Motor neuron (in vitro differentiated cells): Measurements from ENCODE around the gene DCBLD2. TPM values are rescaled to one million over a fixed set of nuclear protein-coding genes. Genes with fewer than 3 reads are reported as not detected.
A peak's percentile ranks its signal among the peaks of the same experiment; 100 is the strongest.

Experiments used
- ATAC-seq, 8 experiments: fragments of 200-7000 bp; cut with Tn5 transposase; replicated peaks in 6 of 8; 2 replicates each; pipeline ENCODE4 v1.8.0; 2021; ENCODE audit warnings: mild to moderate bottlenecking in 8 of 8, moderate library complexity in 8 of 8
- H3K27ac ChIP-seq, 2 donors: fragments of 250-450 bp; sonication (Bioruptor Pico); 2 replicates each; pipeline ENCODE4 v1.9.0; 2021; ENCODE audit warnings: antibody characterized with exemption in 2 of 2, mild to moderate bottlenecking in 2 of 2, moderate library complexity in 1 of 2
- H3K4me1 ChIP-seq, 2 donors: fragments of 250-450 bp; sonication (Bioruptor Pico); replicated peaks in 1 of 2; 2 replicates each; pipeline ENCODE4 v1.6.1; 2021; ENCODE audit warnings: antibody characterized with exemption in 2 of 2, mild to moderate bottlenecking in 2 of 2, moderate library complexity in 1 of 2
- H3K4me3 ChIP-seq, 5 donors: fragments of 250-450 bp; sonication (Bioruptor Pico); 2 replicates each; pipeline ENCODE4 v1.9.0; 2021; ENCODE audit warnings: antibody characterized with exemption in 5 of 5, mild to moderate bottlenecking in 5 of 5, moderate library complexity in 4 of 5
- WGBS, 10 experiments: fragments of 450-650 bp; shearing (Covaris generic); methylation state at CpG; one replicate each; pipeline ENCODE4 v1.0.0; 2022; 5-methylcytosine and 5-hydroxymethylcytosine counted together
- in situ Hi-C, 9 experiments: fragments of 400-800 bp; cut with MboI; loops; one replicate each; pipeline ENCODE4 v1.15.0; 2021; ENCODE audit warnings: low sequenced_read_pairs in 9 of 9, low pct_unique_long_range_greater_than_20kb in 2 of 9; ENCODE audit not compliant: unreplicated experiment in 9 of 9
- total RNA-seq, 8 experiments: library from RNA; unstranded; fragments of 300-600 nt; gene quantifications; 2 replicates each; pipeline versions ENCODE4 v1.2.3 to v1.2.4, GENCODE V29; 2022

Gene DCBLD2
- total RNA-seq, 8 experiments from 2014 or later = 12.2 to 79.8 (median 44.9) TPM

GRCh38 chr3:98814817-98815420 lies 86.6 kb downstream of the DCBLD2 start:
- H3K4me3 ChIP-seq = no peak overlapping the region
- in situ Hi-C loops = loop anchor here (5.0 to 25.0 kb wide), 11 partner anchors 172 to 947 kb away; partner anchors contain the start of genes GABRR3 (in 2 of the 9) and CPOX (in 1 of the 9)
- H3K27ac ChIP-seq = no peak overlapping the region
- 70 to 100% (median 91%) methylated on average over 2 to 5 of the region's 5 CpGs for WGBS, 10 experiments
- H3K4me1 ChIP-seq = no peaks in the 10 kb centered on the region
- ATAC-seq = peak in 4 of 8 experiments; percentile 36 to 69 (median 56)

DNA sequence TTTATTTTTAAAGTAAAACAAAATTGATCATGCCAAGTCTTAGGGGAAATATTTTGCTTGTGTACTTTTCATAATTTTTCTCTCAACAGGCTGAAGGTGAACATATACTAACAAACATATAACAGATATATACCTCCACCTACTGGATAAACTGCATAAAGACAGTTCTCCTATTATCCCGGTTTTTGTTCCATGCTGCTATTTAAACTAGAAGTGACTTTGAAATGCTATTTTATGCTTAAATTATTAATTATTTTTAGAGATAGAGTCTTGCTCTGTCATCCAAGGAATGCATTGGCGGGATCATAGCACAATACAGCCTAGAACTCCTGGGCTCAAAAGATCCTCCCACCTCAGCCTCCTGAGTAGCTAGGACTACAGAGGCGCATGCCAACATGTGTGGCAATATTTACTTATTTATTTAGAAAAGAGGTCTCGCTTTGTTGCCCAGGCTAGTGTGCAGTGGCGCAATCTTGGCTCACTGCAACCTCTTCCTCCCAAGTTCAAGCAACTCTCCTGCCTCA lies 88.6 kb downstream of the DCBLD2 start:
- Histone ChIP-seq H3K4me3 (no peak overlapping the region), H3K4me1 (no peaks in the 10 kb centered on the region), H3K27ac (no peak overlapping the region)
- in situ Hi-C loops = loop anchor here in 8 of 9 experiments (5.0 to 25.0 kb wide), 10 partner anchors 174 to 949 kb away; partner anchors contain the start of genes GABRR3 (in 2 of the 8) and CPOX (in 1 of the 8)
- 0 to 73% (median 44%) methylated on average over 1 to 5 of the region's 5 CpGs; no CpG with 5 or more reads in 2 of the 10 experiments for WGBS, 10 experiments
- ATAC-seq = peak in 4 of 8 experiments; percentile 37 to 68 (median 44)

GRCh38 chr3:98811048-98811447 lies 90.4 kb downstream of the DCBLD2 start:
- no peaks in the 10 kb centered on the region for H3K4me1 ChIP-seq
- in situ Hi-C loops = loop anchor here in 8 of 9 experiments (5.0 to 25.0 kb wide), 10 partner anchors 176 to 951 kb away; partner anchors contain the start of genes GABRR3 (in 2 of the 8) and CPOX (in 1 of the 8)
- H3K4me3 ChIP-seq = no peak overlapping the region
- no peak overlapping the region for H3K27ac ChIP-seq
- 80 to 100% (median 92%) methylated on average over 2 to 6 of the region's 6 CpGs; no CpG with 5 or more reads in 1 of the 10 experiments for WGBS, 10 experiments
- no peak for ATAC-seq

GRCh38 chr3:98809557-98809956 lies 91.9 kb downstream of the DCBLD2 start:
- 50 to 100% (median 86%) methylated on average over 1 to 3 of the region's 3 CpGs; no CpG with 5 or more reads in 2 of the 10 experiments for WGBS, 10 experiments
- ATAC-seq = no peak
- in situ Hi-C loops = loop anchor here in 5 of 9 experiments (25.0 kb wide), 5 partner anchors 178 to 953 kb away; partner anchors contain the start of genes CPOX (in 1 of the 5) and GABRR3 (in 1 of the 5)
- Histone ChIP-seq H3K27ac (no peak overlapping the region), H3K4me1 (no peaks in the 10 kb centered on the region), H3K4me3 (no peak overlapping the region)

DNA sequence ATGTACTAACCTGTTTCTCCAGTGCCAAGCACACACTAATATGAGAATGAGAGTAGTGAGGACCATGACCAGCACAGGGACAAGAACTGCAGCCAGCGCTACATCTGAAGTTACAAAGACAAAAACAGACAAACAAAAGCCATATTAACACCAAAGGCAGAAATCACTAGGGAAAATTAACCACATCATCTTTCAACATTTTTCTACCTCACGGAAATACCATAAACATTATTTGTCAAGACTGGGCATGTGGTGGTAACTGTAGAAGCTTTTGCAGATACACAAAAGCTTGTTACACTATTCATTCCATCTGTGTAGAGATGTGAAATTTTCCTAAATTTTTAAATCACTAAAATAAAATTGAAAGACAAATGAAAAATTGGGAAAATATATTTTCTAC lies 93.4 kb downstream of the DCBLD2 start:
- H3K4me1 ChIP-seq = no peaks in the 10 kb centered on the region
- H3K4me3 ChIP-seq = no peak overlapping the region
- 93 to 100% (median 100%) methylated on average over 1 to 2 of the region's 2 CpGs; no CpG with 5 or more reads in 2 of the 10 experiments for WGBS, 10 experiments
- in situ Hi-C loops = loop anchor here in 5 of 9 experiments (25.0 kb wide), 5 partner anchors 179 to 954 kb away; partner anchors contain the start of genes CPOX (in 1 of the 5) and GABRR3 (in 1 of the 5)
- ATAC-seq = no peak
- H3K27ac ChIP-seq = no peak overlapping the region

DNA sequence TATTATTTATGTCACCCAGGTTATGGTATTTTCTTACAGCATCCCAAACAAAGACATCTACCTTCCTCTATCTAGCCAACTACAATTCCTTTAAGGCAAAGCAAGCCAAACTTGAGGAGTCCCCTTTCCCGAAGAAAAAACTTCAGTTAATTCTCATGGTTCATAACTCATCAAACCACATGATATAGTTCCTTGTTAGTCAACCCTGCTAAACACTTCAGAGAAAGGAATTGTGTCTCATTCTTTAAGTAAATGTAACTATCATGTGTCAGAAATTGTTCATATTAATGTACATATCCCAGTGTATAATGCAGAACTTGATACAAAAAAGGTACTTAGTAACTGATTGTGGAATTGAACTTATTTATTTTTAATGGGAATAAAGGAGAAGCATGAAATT lies 93.9 kb downstream of the DCBLD2 start:
- in situ Hi-C loops = loop anchor here in 5 of 9 experiments (25.0 kb wide), 5 partner anchors 180 to 955 kb away; partner anchors contain the start of genes CPOX (in 1 of the 5) and GABRR3 (in 1 of the 5)
- no peak overlapping the region for H3K27ac ChIP-seq
- ATAC-seq = no peak
- WGBS, 10 experiments = 86 to 100% (median 100%) methylated on average over 1 of the region's 1 CpG; no CpG with 5 or more reads in 6 of the 10 experiments
- H3K4me3 ChIP-seq = no peak overlapping the region
- no peaks in the 10 kb centered on the region for H3K4me1 ChIP-seq

- 80 to 100% (median 97%) methylated on average over 1 to 4 of the region's 4 CpGs; no CpG with 5 or more reads in 4 of the 10 experiments for WGBS, 10 experiments
- Histone ChIP-seq H3K4me3 (no peak overlapping the region), H3K4me1 (no peaks in the 10 kb centered on the region), H3K27ac (no peak overlapping the region)
- ATAC-seq = no peak
- in situ Hi-C loops = loop anchor here in 5 of 9 experiments (25.0 kb wide), 5 partner anchors 180 to 955 kb away; partner anchors contain the start of genes CPOX (in 1 of the 5) and GABRR3 (in 1 of the 5)
Observed at GRCh38 chr3:98807011-98807410, 94.5 kb downstream of the DCBLD2 start.

DNA sequence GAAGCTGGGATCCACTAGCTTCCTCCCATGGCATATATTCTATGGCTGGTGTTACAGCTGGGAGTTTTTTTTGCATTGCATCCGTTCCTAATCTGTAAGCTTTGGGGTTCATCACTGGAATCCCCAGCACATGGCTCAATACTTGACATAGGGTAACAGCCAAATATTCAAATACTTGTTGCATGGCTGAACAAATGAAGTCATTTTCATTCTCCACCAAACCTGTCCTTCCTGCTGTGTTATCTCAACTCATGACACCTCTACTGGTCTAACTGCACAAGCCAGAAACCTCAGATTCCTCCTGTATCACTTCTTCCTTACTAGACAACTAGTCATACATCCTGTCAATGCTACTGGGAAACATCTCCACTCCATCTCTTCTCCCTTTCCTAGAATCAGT lies 95.0 kb downstream of the DCBLD2 start:
- Histone ChIP-seq H3K4me1 (no peaks in the 10 kb centered on the region), H3K4me3 (no peak overlapping the region), H3K27ac (no peak overlapping the region)
- 33 to 100% (median 100%) methylated on average over 1 of the region's 1 CpG; no CpG with 5 or more reads in 4 of the 10 experiments for WGBS, 10 experiments
- in situ Hi-C loops = loop anchor here in 5 of 9 experiments (25.0 kb wide), 5 partner anchors 181 to 956 kb away; partner anchors contain the start of genes CPOX (in 1 of the 5) and GABRR3 (in 1 of the 5)
- no peak for ATAC-seq

DNA sequence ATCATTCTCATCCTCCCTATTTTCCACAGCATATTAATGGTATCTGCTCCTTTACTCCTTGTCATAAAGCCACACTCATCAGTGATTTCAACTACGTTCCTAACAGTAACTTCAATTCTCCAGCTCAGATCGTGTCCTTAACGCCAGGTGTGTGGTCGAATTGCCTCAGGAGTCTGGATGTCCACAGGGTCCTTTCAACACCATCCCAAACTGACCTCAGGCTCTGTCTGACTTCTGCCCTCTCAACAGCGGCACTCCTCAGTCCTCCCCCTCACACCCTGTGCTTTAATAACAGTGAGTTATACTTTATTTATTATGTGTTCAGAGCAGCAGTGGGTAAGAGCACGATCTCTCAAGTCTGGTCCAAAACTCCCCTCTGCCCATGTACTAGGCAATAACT lies 95.9 kb downstream of the DCBLD2 start:
- ATAC-seq = no peak
- Histone ChIP-seq H3K4me1 (no peaks in the 10 kb centered on the region), H3K27ac (no peak overlapping the region)

GRCh38 chr3:98801043-98801747 lies 100.3 kb downstream of the DCBLD2 start:
- 86 to 100% (median 97%) methylated on average over 1 to 6 of the region's 7 CpGs; no CpG with 5 or more reads in 2 of the 10 experiments for WGBS, 10 experiments
- no peak overlapping the region for H3K4me3 ChIP-seq
- in situ Hi-C loops = loop anchor here in 5 of 9 experiments (25.0 kb wide), 5 partner anchors 186 to 961 kb away; partner anchors contain the start of genes CPOX (in 1 of the 5) and GABRR3 (in 1 of the 5)
- H3K4me1 ChIP-seq = no peaks in the 10 kb centered on the region
- H3K27ac ChIP-seq = no peak overlapping the region
- ATAC-seq = peak in 1 of 8 experiments; percentile 88

More for the DNA sequence above, 95.9 kb downstream of the DCBLD2 start:
- in situ Hi-C loops = loop anchor here in 5 of 9 experiments (25.0 kb wide), 5 partner anchors 182 to 957 kb away; partner anchors contain the start of genes CPOX (in 1 of the 5) and GABRR3 (in 1 of the 5)
- no peak overlapping the region for H3K4me3 ChIP-seq
- 81 to 100% (median 98%) methylated on average over 1 to 5 of the region's 6 CpGs; no CpG with 5 or more reads in 2 of the 10 experiments for WGBS, 10 experiments

GRCh38 chr3:98800401-98800800 lies 101.1 kb downstream of the DCBLD2 start:
- 81 to 100% (median 91%) methylated on average over 1 to 3 of the region's 3 CpGs; no CpG with 5 or more reads in 2 of the 10 experiments for WGBS, 10 experiments
- ATAC-seq = no peak
- Histone ChIP-seq H3K4me1 (no peaks in the 10 kb centered on the region), H3K27ac (no peak overlapping the region), H3K4me3 (no peak overlapping the region)
- in situ Hi-C loops = loop anchor here in 5 of 9 experiments (25.0 kb wide), 5 partner anchors 187 to 962 kb away; partner anchors contain the start of genes CPOX (in 1 of the 5) and GABRR3 (in 1 of the 5)

DNA sequence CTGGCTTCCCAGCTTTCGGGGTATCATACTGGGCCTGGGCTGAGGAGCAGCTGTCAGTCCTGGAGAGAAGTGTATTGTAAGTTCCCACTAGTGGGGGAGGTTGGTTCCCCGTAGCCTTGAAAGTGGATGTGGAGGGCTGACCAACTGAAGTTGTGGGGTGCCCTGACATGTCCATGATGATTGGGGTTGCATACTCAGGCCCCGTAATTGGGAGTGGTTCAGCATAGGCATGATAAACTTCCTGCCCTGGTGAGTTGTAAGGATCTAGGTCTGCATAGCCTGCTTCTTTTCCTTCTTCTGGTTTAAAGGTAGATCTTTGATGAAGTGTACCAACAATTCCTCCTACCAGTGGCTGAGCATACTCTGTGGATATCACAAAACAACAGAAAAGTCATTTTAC lies 102.0 kb downstream of the DCBLD2 start:
- WGBS, 10 experiments = 83 to 100% (median 92%) methylated on average over 2 to 3 of the region's 3 CpGs; no CpG with 5 or more reads in 7 of the 10 experiments
- H3K4me1 ChIP-seq = no peaks in the 10 kb centered on the region
- no peak overlapping the region for H3K4me3 ChIP-seq
- in situ Hi-C loops = loop anchor here in 2 of 9 experiments (25.0 kb wide), 1 partner anchor 187 kb away; no protein-coding TSS in a partner anchor
- no peak overlapping the region for H3K27ac ChIP-seq
- ATAC-seq = no peak
